HG03280 (cell line): Measurements from ENCODE around the gene CSMD2.

ENCODE experiments used
- ATAC-seq: cut with Tn5 transposase; IDR thresholded peaks from one replicate; pipeline ENCODE4 v1.9.1; 2021; ENCODE audit warnings: mild to moderate bottlenecking, moderate library complexity; ENCODE audit not compliant: unreplicated experiment

CSMD2 gene

GRCh38 chr1:33622757-33623156 lies 542.3 kb downstream of the CSMD2 start:
- no peak for ATAC-seq

- ATAC-seq, result no peak
Measured at GRCh38 chr1:33618636-33619035, 546.4 kb downstream of the CSMD2 start.

- ATAC-seq, result no peak
Measured at GRCh38 chr1:33617451-33617850, 547.6 kb downstream of the CSMD2 start.

DNA sequence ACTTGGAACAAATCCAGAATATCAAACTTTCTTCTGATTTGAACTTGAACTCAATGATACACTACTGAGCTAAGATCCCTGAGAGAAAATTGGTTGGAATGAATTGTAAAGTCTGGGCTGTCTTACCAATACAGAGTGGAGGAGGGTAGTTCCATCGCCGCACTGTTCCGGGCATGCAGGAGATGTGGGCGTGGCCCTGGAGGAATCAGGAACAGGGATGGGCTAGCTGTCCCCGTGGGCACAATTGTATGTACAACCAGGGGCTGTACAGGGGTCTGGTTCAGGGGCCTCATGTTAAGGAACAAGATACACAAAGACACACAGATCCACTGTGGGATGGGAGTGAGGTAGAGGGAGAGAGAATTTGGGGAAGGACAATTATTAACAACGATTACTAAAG lies 548.2 kb downstream of the CSMD2 start:
- ATAC-seq, result no peak

DNA sequence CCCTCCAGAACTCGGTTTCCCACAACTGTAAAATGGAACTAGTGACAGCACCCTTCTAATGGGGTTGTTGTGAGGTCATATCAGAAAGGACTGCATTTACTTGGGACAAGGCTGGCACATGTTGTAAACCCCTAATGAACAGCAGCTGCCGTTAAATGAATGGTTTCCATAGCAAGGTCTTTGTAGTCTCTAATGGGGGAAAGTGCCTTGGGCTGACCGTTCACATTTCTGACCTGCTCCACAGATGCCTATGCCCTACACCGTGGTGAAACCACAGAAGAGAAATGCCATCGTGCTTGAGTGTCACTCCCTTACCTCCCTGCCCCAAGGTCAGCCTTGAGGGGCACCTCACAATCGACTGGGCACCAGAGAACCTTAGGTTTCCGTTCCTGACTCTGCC lies 549.5 kb downstream of the CSMD2 start:
- no peak for ATAC-seq

GRCh38 chr1:33610864-33611455 lies 554.1 kb downstream of the CSMD2 start:
- no peak for ATAC-seq

- ATAC-seq, result no peak
Measured at GRCh38 chr1:33610391-33610790, 554.6 kb downstream of the CSMD2 start.

DNA sequence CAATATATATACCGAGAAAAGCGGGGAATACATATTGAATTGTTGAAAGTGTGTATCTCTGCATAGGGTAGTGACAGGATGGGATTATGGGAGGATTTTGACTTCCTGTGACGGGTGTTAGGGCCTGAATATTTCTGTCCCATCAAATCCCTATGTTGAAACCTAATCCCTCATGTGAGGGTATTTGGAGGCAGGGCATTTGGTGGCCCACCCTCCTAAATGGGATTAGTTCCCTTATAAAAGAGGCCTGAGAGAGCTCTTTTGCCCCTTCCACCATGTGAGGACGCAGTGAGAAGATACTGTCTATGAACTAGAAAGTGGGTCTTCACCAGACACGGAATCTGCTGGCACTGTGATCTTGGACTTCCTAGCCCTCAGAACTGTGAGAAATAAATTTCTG lies 555.3 kb downstream of the CSMD2 start:
- ATAC-seq, result no peak

GRCh38 chr1:33608825-33609400 lies 556.1 kb downstream of the CSMD2 start:
- no peak for ATAC-seq

- no peak for ATAC-seq
Measured at GRCh38 chr1:33607444-33608005, 557.5 kb downstream of the CSMD2 start.

- no peak for ATAC-seq
Measured at GRCh38 chr1:33606272-33606671, 558.8 kb downstream of the CSMD2 start.

DNA sequence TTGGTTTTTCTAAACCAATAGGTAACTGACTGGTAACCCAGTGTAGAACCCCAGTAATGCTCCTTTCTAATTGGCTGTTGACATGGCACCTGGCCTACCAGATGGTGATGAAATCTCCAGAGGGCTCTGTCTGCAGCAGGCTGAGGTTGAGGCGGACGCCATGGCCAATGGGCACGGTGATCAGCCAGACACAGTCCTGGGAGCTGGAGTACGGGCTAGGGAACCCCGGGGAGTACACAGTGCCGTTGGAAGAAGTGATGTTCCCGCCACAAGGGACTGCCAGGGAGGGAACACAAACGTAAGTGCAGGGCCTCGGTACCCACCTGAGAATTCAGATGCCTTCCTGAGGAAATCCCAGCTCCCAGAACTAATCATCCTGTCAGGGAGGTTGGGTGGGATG lies 562.8 kb downstream of the CSMD2 start:
- no peak for ATAC-seq

- no peak for ATAC-seq
Measured at GRCh38 chr1:33601751-33602150, 563.3 kb downstream of the CSMD2 start.

DNA sequence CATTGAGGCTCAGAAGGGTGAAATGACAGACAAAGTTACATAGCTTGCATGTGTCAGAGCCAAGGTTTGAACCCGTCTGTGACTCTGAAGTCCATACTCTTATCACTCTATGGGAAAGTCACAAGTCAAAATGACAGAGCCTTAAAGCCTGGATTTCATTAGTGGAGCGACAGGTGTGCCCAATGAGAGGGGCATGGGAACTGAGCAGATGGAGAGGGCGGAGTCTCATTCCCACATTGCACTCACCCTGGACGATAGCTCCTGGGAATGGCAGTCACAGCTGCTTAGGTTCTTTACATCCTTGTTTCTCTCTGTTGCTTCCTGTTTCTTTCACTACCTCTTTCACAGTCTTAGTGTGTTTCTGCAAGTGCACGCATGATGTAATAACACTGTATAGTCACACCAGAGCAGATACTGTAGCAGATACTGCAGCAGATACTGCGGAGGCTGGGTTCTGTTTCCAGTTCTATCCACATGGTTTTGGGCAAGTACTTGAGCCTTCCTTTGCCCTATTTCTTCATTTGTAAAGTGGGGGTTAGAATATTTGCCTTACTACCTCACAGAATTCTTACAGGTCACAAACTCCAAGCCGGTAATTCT lies 565.4 kb downstream of the CSMD2 start:
- ATAC-seq, result no peak

- ATAC-seq, result no peak
Measured at GRCh38 chr1:33588726-33589125, 576.3 kb downstream of the CSMD2 start.

DNA sequence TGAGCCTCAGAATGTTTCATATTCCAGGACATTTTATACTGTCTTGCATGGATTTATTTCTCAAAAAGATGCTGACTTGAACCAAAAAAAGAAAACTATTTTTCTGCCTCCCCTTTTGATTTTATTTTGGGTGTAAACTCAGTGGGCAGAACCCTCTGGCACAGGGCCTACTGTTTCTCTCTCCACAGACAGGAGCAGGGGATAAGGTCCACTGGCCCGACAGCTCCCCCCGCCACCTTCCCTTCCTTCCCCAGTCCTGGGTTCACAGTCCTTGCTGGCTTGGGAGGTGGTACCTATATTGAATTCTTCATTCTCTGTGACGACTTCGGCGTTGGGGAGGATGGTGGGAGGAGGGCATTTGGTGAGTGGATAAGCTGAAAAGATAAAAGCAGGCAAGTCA lies 578.2 kb downstream of the CSMD2 start:
- no peak for ATAC-seq

- no peak for ATAC-seq
Measured at GRCh38 chr1:33586106-33586505, 578.9 kb downstream of the CSMD2 start.

DNA sequence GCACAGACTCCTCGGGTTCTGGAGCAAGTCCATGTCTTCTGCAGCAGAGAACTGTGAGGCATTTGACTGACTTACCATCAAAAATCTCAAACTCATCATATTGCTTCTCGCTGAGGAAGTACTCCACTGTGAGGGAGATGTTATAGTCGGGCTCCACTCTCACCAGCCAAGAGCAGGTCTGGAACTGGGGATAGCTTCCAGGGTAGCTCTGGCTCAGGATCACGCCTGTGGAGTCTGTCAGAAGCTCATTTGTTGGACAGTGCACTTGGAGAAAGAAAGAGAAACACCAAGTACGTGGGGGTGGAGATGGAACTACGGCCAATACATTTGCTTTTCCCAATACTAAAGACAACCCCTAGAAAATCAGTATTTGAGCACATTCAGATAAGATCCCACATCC lies 581.5 kb downstream of the CSMD2 start:
- ATAC-seq, result no peak

DNA sequence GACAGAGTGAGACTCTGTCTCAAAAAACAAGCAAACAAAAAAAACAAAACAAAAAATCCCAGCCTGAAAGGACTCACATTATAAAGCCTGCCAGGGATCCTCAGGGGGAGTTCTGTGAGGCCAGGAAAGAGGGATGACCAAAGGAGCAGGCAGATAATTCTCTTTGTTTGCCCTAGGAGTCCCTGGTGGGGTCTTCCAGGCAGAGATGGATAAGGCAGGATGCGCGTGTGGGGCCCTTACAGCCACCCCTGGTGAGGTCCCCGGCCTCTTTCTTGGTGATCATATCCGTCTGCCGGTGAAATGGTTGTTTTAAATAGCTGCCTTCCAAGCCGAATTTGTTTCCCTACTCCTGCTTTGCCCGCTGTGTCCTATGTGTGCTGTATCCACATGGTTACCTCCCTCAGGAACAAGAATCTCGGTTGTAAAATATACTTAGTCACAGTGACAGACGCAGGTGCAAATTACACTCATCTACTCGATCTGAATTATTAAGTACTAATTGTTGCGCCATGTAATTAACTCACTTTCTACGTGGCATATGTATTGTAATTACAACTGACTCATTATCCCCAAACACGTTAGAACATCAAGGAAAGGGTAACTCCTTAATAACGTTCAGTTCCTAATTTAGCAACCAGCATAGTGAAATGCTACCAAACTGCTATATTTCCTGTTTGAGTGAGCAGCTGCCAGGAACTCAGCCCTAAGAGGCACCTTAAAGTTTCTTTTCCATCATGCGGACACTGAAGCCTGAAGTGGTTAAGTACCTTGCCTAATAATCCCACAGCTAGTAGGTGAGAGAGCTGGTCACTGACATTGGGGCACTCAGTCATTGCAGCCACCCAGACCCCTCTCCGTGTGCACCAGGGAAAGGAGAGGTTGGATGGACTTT lies 586.2 kb downstream of the CSMD2 start:
- no peak for ATAC-seq

DNA sequence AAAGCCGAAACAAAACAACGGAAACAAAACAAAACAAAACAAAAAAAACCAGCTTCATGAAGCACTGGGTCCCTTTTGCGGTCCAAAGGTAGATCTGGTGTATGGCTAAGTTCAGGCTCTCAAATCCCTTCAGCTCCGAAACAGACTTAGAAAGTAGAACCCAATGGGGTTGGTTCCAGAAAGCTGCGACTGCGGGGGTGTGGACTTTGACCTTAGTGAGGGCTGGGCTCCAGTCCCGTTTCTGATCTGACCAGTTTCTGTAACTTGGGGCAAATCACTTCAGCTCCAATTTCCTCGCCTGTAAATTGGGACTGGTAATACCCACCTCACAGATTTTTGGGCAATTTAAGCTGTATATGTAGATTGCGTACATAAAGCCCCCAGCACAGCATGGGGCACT lies 587.4 kb downstream of the CSMD2 start:
- ATAC-seq, result no peak

- ATAC-seq, result no peak
Measured at GRCh38 chr1:33576821-33577599, 588.0 kb downstream of the CSMD2 start.
